H1 (cell line): Measurements from ENCODE around the gene DPM2. TPM values are rescaled to one million over a fixed set of nuclear protein-coding genes. Genes with fewer than 3 reads are reported as not detected.

Experiments used
- CBX5 ChIP-seq: fragments of 300-800, 300-1000 bp; sonication (generic); IDR thresholded peaks from 2 replicates; pipeline ENCODE4 v1.7.1; 2016; ENCODE audit warnings: antibody characterized with exemption, low read length, low read depth
- RXRA ChIP-seq: IDR thresholded peaks from 2 replicates; pipeline ENCODE4 v1.6.1; 2011; ENCODE audit warnings: low read depth, mild to moderate bottlenecking, low read length, moderate library complexity; ENCODE audit not compliant: insufficient read depth
- TCF12 ChIP-seq: IDR thresholded peaks from 2 replicates; pipeline ENCODE4 v1.6.1; 2011; ENCODE audit warnings: low read depth, mild to moderate bottlenecking, low read length
- polyA plus RNA-seq, 7 experiments: library from polyadenylated mRNA; depleted of rRNA in 3 of 7; stranded (reverse) in 5 of 7; unstranded in 2 of 7; fragments of >200 nt in 5 of 7; fragments of 200-250 nt in 2 of 7; gene quantifications; 1 replicate in 5 of 7; 2 replicates in 1 of 7; 4 replicates in 1 of 7; pipeline versions ENCODE4 v1.2.1 to v1.2.3, GENCODE V29; 2011 to 2013; ENCODE audit warnings: missing spikeins in 2 of 7, mixed read lengths in 2 of 7
- total RNA-seq: library from RNA; stranded (reverse); fragmentation: NEBNext Ultra II Directional; extraction: Animal tissue kit (Norgen Biotek cat#: 25700); gene quantifications from 2 replicates; pipeline ENCODE4 v1.2.1, GENCODE V29; 2021

Gene DPM2
- total and polyA plus RNA-seq, 2 of the 8 experiments (the other 6 are each of a cell fraction or from before 2014, with no cell fraction given): 45.4 to 95.4 TPM

DNA sequence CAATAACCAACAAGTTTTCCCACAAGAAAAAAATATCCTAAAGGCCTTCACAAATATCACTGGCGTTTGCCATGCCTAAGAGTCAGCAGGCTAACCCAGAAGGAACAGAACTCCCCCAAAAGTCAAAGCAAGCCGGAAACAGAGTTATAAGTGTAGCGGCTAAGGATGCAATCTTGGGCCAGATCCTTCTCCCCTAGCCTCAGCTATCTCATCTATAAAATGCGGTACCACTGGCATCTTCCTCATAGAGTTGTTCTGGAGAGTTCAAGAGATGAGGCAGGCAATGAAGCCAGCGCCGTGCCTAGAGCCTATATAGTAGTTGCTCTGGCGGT, 632 bp downstream of the DPM2 start (continued):
- TF ChIP-seq CBX5 (no peak), RXRA (no peak), TCF12 (no peak)
